ENCODE measurements around the gene EXOC4.

Gene EXOC4

GRCh38 chr7:133854739-133855138 lies 601.9 kb downstream of the EXOC4 start:
- H2BK5ac ChIP-seq (ENCODE audit: low read length), result no peak overlapping the region
- H3K27me3 ChIP-seq (ENCODE audit: control insufficient read depth in 3 of 3, insufficient read depth in 3 of 3, low read depth in 1 of 3, low read length in 3 of 3), result no peaks in the 10 kb centered on the region
- no peak overlapping the region for H3K14ac ChIP-seq (ENCODE audit: low read length)
- no peaks in the 10 kb centered on the region for H3K36me3 ChIP-seq (replicated peaks in 1 of 2; ENCODE audit: control insufficient read depth in 2 of 2, insufficient read depth in 2 of 2, low read length in 2 of 2)
- H3K4me1 ChIP-seq (ENCODE audit: control insufficient read depth in 2 of 2, insufficient read depth in 1 of 2, low read depth in 1 of 2, low read length in 2 of 2), result peaks cover 0 to 2% of the 10 kb centered on the region in 2 donors
- H2BK12ac ChIP-seq (ENCODE audit: low read length), result no peak overlapping the region
- H2AFZ ChIP-seq (ENCODE audit: low read length), result no peak overlapping the region
- H3K79me1 ChIP-seq (ENCODE audit: low read depth, low read length), result no peaks in the 10 kb centered on the region
- no peak overlapping the region for H3K4me2 ChIP-seq (ENCODE audit: insufficient read depth, low read length, poor library complexity, severe bottlenecking)
- no peak overlapping the region for H3K23ac ChIP-seq (ENCODE audit: low read depth, low read length, poor library complexity)
- no peak overlapping the region for H2BK15ac ChIP-seq (ENCODE audit: low read length)
- H2BK120ac ChIP-seq (ENCODE audit: low read depth, low read length), result no peak overlapping the region
- H3K4me3 ChIP-seq (ENCODE audit: low read length in 2 of 2), result no peak overlapping the region
- no peak overlapping the region for H2AK5ac ChIP-seq (ENCODE audit: low read depth, low read length)
- H3K18ac ChIP-seq (ENCODE audit: low read length), result no peak overlapping the region
- H3K9ac ChIP-seq (ENCODE audit: low read depth, low read length, poor library complexity), result no peak overlapping the region
- H3K9me3 ChIP-seq (replicated peaks in 1 of 2; ENCODE audit: control insufficient read depth in 2 of 2, insufficient read depth in 1 of 2, low read depth in 1 of 2, low read length in 2 of 2), result peaks cover 6% of the 10 kb centered on the region in 2 donors
- H4K8ac ChIP-seq (ENCODE audit: low read depth, low read length), result no peak overlapping the region
- no peak overlapping the region for H3K27ac ChIP-seq (replicated peaks; ENCODE audit: low read length)
- DNase-seq (ENCODE audit: low spot score), result no peak
- H4K91ac ChIP-seq (ENCODE audit: low read depth, low read length, poor library complexity), result no peak overlapping the region
- no peak overlapping the region for H3K4ac ChIP-seq (ENCODE audit: low read length)

GRCh38 chr7:133857376-133858119 lies 604.7 kb downstream of the EXOC4 start:
- Histone ChIP-seq H2AK5ac (ENCODE audit: low read depth, low read length) (no peak overlapping the region), H2AFZ (ENCODE audit: low read length) (no peak overlapping the region), H4K91ac (ENCODE audit: low read depth, low read length, poor library complexity) (no peak overlapping the region), H3K4me3 (ENCODE audit: low read length in 2 of 2) (no peak overlapping the region), H3K4me1 (ENCODE audit: control insufficient read depth in 2 of 2, insufficient read depth in 1 of 2, low read depth in 1 of 2, low read length in 2 of 2) (peaks cover 0 to 2% of the 10 kb centered on the region in 2 donors), H2BK5ac (ENCODE audit: low read length) (no peak overlapping the region), H2BK12ac (ENCODE audit: low read length) (no peak overlapping the region), H3K9ac (ENCODE audit: low read depth, low read length, poor library complexity) (peak overlapping the region; percentile 34), H3K27me3 (ENCODE audit: control insufficient read depth in 3 of 3, insufficient read depth in 3 of 3, low read depth in 1 of 3, low read length in 3 of 3) (no peaks in the 10 kb centered on the region), H2BK15ac (ENCODE audit: low read length) (no peak overlapping the region), H3K18ac (ENCODE audit: low read length) (peak overlapping the region; percentile 25), H3K36me3 (replicated peaks in 1 of 2; ENCODE audit: control insufficient read depth in 2 of 2, insufficient read depth in 2 of 2, low read length in 2 of 2) (no peaks in the 10 kb centered on the region), H3K79me1 (ENCODE audit: low read depth, low read length) (no peaks in the 10 kb centered on the region), H2BK120ac (ENCODE audit: low read depth, low read length) (no peak overlapping the region), H3K9me3 (replicated peaks in 1 of 2; ENCODE audit: control insufficient read depth in 2 of 2, insufficient read depth in 1 of 2, low read depth in 1 of 2, low read length in 2 of 2) (peaks cover 6% of the 10 kb centered on the region in 2 donors), H3K23ac (ENCODE audit: low read depth, low read length, poor library complexity) (peak overlapping the region; percentile 90), H3K14ac (ENCODE audit: low read length) (no peak overlapping the region), H3K4me2 (ENCODE audit: insufficient read depth, low read length, poor library complexity, severe bottlenecking) (no peak overlapping the region), H3K27ac (replicated peaks; ENCODE audit: low read length) (no peak overlapping the region), H3K4ac (ENCODE audit: low read length) (no peak overlapping the region), H4K8ac (ENCODE audit: low read depth, low read length) (no peak overlapping the region)
- no CpG with 5 or more reads among the region's 23 CpGs for WGBS, 2 donors (ENCODE audit: extremely low coverage in 2 of 2, insufficient read length in 2 of 2, insufficient replicate concordance in 1 of 2)
- no peak for DNase-seq (ENCODE audit: low spot score)

- H3K18ac ChIP-seq (ENCODE audit: low read length), result no peak overlapping the region
- H3K27ac ChIP-seq (replicated peaks; ENCODE audit: low read length), result no peak overlapping the region
- no peak overlapping the region for H2BK5ac ChIP-seq (ENCODE audit: low read length)
- H3K4ac ChIP-seq (ENCODE audit: low read length), result no peak overlapping the region
- peaks cover 6% of the 10 kb centered on the region in 2 donors for H3K9me3 ChIP-seq (replicated peaks in 1 of 2; ENCODE audit: control insufficient read depth in 2 of 2, insufficient read depth in 1 of 2, low read depth in 1 of 2, low read length in 2 of 2)
- H3K79me1 ChIP-seq (ENCODE audit: low read depth, low read length), result no peaks in the 10 kb centered on the region
- H3K23ac ChIP-seq (ENCODE audit: low read depth, low read length, poor library complexity), result no peak overlapping the region
- no peak overlapping the region for H4K8ac ChIP-seq (ENCODE audit: low read depth, low read length)
- H3K4me2 ChIP-seq (ENCODE audit: insufficient read depth, low read length, poor library complexity, severe bottlenecking), result no peak overlapping the region
- peaks cover 0 to 2% of the 10 kb centered on the region in 2 donors for H3K4me1 ChIP-seq (ENCODE audit: control insufficient read depth in 2 of 2, insufficient read depth in 1 of 2, low read depth in 1 of 2, low read length in 2 of 2)
- no peak overlapping the region for H2AK5ac ChIP-seq (ENCODE audit: low read depth, low read length)
- no peak overlapping the region for H3K9ac ChIP-seq (ENCODE audit: low read depth, low read length, poor library complexity)
- no peak overlapping the region for H3K4me3 ChIP-seq (ENCODE audit: low read length in 2 of 2)
- no peaks in the 10 kb centered on the region for H3K27me3 ChIP-seq (ENCODE audit: control insufficient read depth in 3 of 3, insufficient read depth in 3 of 3, low read depth in 1 of 3, low read length in 3 of 3)
- H2AFZ ChIP-seq (ENCODE audit: low read length), result no peak overlapping the region
- H2BK12ac ChIP-seq (ENCODE audit: low read length), result no peak overlapping the region
- no peak overlapping the region for H4K91ac ChIP-seq (ENCODE audit: low read depth, low read length, poor library complexity)
- H3K14ac ChIP-seq (ENCODE audit: low read length), result no peak overlapping the region
- no peaks in the 10 kb centered on the region for H3K36me3 ChIP-seq (replicated peaks in 1 of 2; ENCODE audit: control insufficient read depth in 2 of 2, insufficient read depth in 2 of 2, low read length in 2 of 2)
- DNase-seq (ENCODE audit: low spot score), result no peak
- H2BK120ac ChIP-seq (ENCODE audit: low read depth, low read length), result no peak overlapping the region
- H2BK15ac ChIP-seq (ENCODE audit: low read length), result no peak overlapping the region
- WGBS, 2 donors (ENCODE audit: extremely low coverage in 2 of 2, insufficient read length in 2 of 2, insufficient replicate concordance in 1 of 2), result no CpG with 5 or more reads among the region's 6 CpGs
Observed at GRCh38 chr7:133858311-133858710, 605.4 kb downstream of the EXOC4 start.

- Histone ChIP-seq H3K36me3 (replicated peaks in 1 of 2; ENCODE audit: control insufficient read depth in 2 of 2, insufficient read depth in 2 of 2, low read length in 2 of 2) (no peaks in the 10 kb centered on the region), H2BK120ac (ENCODE audit: low read depth, low read length) (no peak overlapping the region), H3K9me3 (replicated peaks in 1 of 2; ENCODE audit: control insufficient read depth in 2 of 2, insufficient read depth in 1 of 2, low read depth in 1 of 2, low read length in 2 of 2) (peaks cover 6% of the 10 kb centered on the region in 2 donors), H3K4me1 (ENCODE audit: control insufficient read depth in 2 of 2, insufficient read depth in 1 of 2, low read depth in 1 of 2, low read length in 2 of 2) (no peaks in the 10 kb centered on the region), H3K4me3 (ENCODE audit: low read length in 2 of 2) (no peak overlapping the region), H4K8ac (ENCODE audit: low read depth, low read length) (no peak overlapping the region), H3K4ac (ENCODE audit: low read length) (no peak overlapping the region), H2BK15ac (ENCODE audit: low read length) (no peak overlapping the region), H3K23ac (ENCODE audit: low read depth, low read length, poor library complexity) (no peak overlapping the region), H3K14ac (ENCODE audit: low read length) (no peak overlapping the region), H2AK5ac (ENCODE audit: low read depth, low read length) (no peak overlapping the region), H3K9ac (ENCODE audit: low read depth, low read length, poor library complexity) (no peak overlapping the region), H3K27me3 (ENCODE audit: control insufficient read depth in 3 of 3, insufficient read depth in 3 of 3, low read depth in 1 of 3, low read length in 3 of 3) (no peaks in the 10 kb centered on the region), H2BK5ac (ENCODE audit: low read length) (no peak overlapping the region), H3K79me1 (ENCODE audit: low read depth, low read length) (no peaks in the 10 kb centered on the region), H3K27ac (replicated peaks; ENCODE audit: low read length) (no peak overlapping the region), H4K91ac (ENCODE audit: low read depth, low read length, poor library complexity) (no peak overlapping the region), H2AFZ (ENCODE audit: low read length) (no peak overlapping the region), H3K18ac (ENCODE audit: low read length) (no peak overlapping the region), H3K4me2 (ENCODE audit: insufficient read depth, low read length, poor library complexity, severe bottlenecking) (no peak overlapping the region), H2BK12ac (ENCODE audit: low read length) (no peak overlapping the region)
- no peak for DNase-seq (ENCODE audit: low spot score)
- WGBS, 2 donors (ENCODE audit: extremely low coverage in 2 of 2, insufficient read length in 2 of 2, insufficient replicate concordance in 1 of 2), result no CpG with 5 or more reads among the region's 5 CpGs
Observed at GRCh38 chr7:133859231-133859630, 606.4 kb downstream of the EXOC4 start.
